NK-92 (cell line): Measurements from ENCODE around the gene STC2.

Source experiments
- DNase-seq: peaks from one replicate; lab custom pipeline; 2025; ENCODE audit not compliant: unreplicated experiment; lab: John Stamatoyannopoulos, UW

Gene STC2

DNA sequence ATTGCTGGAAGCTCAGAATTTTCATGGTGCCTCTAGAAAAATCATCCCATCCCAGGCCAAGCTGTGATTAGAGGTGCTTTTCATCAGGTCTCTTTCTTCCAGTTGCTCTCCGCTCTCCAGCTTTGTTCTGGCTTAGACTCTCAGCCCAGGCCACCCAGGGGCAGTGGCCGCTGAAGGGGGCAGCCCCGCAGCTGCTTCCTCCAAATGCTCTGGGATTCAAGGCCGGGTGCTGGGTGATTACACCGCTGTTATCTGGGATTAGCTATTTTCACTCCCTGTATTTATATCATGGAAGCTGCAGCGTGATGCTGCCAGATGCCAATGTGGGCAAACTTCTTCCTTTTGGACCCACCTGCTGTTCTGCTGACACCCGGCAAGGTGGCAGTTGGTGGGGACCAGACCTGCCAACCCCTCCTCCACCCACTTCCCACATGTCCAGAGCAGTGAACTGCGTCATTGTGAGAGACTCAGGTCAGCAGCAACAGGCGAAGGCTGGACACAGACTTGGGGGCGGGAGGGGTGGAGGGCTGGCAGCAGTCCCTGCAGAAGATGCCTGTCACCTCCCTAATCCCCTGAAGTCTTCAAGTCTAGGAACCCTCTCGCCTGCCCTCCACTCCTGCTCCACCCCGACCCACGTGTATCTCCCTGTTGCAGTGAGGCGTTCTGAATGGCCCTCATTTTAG lies 59.3 kb downstream of the STC2 start:
- no peak for DNase-seq

DNA sequence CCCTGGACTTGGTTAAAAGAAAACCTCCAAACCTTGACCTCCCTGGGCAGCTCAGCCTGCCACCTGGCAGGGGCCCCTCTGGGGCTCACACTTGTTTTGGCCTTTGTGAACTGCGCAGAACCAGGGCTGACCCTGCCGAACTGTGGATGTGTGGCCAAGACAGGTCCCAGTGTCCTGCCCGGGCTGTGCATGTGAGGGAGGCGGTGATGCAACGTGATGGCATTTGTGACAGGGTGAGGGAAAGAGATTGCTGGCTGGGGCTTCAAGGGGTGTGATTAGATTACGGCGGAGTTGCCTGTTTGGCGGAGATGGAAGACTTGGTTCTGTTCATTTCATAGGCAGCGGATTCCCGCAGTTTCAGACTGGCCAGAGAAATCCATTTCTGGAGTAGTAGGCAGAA lies 62.8 kb downstream of the STC2 start:
- DNase-seq: no peak
